ENCODE measurements around the gene MRPL20.
"Not testable (repeated sequence)": the region's sequence is repeated elsewhere in the genome, so short reads cannot be mapped to it uniquely, and the experiment has no call there.

MRPL20 gene

GRCh38 chr1:1407636-1408318 is 684 bp upstream of the MRPL20 start:
- H2AFZ ChIP-seq, result no peak overlapping the region
- no peaks in the 10 kb centered on the region for H3K9me3 ChIP-seq (ENCODE audit: control insufficient read depth, low read length)
- TF ChIP-seq CTCF (IDR thresholded peaks at IDR 0.05), result no peak
- H3K4me1 ChIP-seq, result peaks cover 3% of the 10 kb centered on the region
- no peaks in the 10 kb centered on the region for H3K36me3 ChIP-seq (ENCODE audit: control insufficient read depth, insufficient read depth, low read length)
- peak overlapping the region; percentile 92 for H3K4me3 ChIP-seq (ENCODE audit: low read depth, low read length)
- H3K27me3 ChIP-seq (ENCODE audit: control insufficient read depth, insufficient read depth, low read length), result no peaks in the 10 kb centered on the region
- H3K27ac ChIP-seq, result peak overlapping the region; percentile 77
- peak overlapping the region; percentile 79 for H3K4me2 ChIP-seq (ENCODE audit: low read length)
- peaks cover 3% of the 10 kb centered on the region for H3K79me2 ChIP-seq
- no peak overlapping the region for H3K9ac ChIP-seq

DNA sequence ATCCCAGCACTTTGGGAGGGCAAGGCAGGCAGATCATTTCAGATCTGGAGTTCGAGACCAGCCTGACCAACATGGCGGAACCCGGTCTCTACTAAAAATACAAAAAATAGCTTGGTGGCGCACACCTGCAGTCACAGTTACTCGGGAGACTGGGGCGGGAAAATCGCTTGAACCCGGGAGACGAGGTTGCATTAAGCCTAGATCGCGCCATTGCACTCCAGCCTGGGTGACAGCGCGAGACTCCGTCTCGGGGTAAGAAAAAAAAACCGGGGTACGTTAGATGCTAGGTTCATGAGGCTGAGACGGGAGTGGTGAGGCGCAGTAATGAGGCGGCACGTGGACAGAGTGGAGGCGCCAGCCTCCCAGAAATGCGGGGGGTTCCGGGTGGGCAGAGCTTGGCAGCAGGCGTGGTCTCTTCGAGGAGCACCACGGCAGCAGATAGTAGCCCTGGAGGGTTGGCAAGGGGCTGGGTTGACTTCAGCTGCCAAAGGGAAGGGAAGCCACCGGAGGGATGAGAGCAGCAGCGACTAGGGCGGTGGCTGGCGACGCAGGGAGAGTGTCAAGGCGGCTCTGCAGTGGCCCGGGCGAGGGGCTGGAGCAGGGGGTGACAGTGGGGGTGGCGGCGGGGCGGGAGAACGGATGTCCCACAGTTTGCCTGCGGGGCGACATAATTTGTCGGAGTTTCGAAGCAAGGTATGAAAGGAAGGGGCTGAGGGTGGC is 832 bp downstream of the MRPL20 start:
- Histone ChIP-seq H3K4me1 (peaks cover 3% of the 10 kb centered on the region), H3K27me3 (ENCODE audit: control insufficient read depth, insufficient read depth, low read length) (no peaks in the 10 kb centered on the region), H3K36me3 (ENCODE audit: control insufficient read depth, insufficient read depth, low read length) (no peaks in the 10 kb centered on the region), H3K9me3 (ENCODE audit: control insufficient read depth, low read length) (no peaks in the 10 kb centered on the region), H3K79me2 (peaks cover 3% of the 10 kb centered on the region), H3K4me2 (ENCODE audit: low read length) (peak overlapping the region; percentile 79), H3K9ac (no peak overlapping the region), H2AFZ (peak overlapping the region; percentile 79), H3K4me3 (ENCODE audit: low read depth, low read length) (peak overlapping the region; percentile 92), H3K27ac (peak overlapping the region; percentile 77)
- TF ChIP-seq CTCF (IDR thresholded peaks at IDR 0.05), result no peak

DNA sequence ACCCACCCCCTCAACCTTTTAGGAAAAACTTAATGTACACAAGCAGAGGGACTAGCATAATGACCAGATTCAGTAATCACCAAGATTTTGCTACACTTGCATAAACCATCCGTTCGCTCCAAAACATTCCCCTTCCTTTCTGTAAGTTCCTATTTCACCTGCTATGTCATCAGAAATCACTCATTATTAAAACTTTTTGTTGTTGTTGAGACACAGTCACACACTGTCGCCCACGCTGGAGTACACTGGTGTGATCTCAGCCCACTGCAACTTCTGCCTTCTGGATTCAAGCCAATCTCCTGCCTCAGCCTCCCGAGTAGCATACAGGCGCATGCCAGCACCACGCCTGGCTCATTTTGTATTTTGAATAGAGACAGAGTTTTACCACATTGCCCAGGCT is 3.4 kb downstream of the MRPL20 start:
- peaks cover 3% of the 10 kb centered on the region for H3K4me1 ChIP-seq
- H3K4me3 ChIP-seq (ENCODE audit: low read depth, low read length), result no peak overlapping the region
- no peaks in the 10 kb centered on the region for H3K27me3 ChIP-seq (ENCODE audit: control insufficient read depth, insufficient read depth, low read length)
- no peaks in the 10 kb centered on the region for H3K36me3 ChIP-seq (ENCODE audit: control insufficient read depth, insufficient read depth, low read length)
- no peak overlapping the region for H3K27ac ChIP-seq
- no peak overlapping the region for H3K4me2 ChIP-seq (ENCODE audit: low read length)
- H3K9ac ChIP-seq, result no peak overlapping the region
- no peak overlapping the region for H2AFZ ChIP-seq
- TF ChIP-seq CTCF (IDR thresholded peaks at IDR 0.05), result no peak
- no peaks in the 10 kb centered on the region for H3K9me3 ChIP-seq (ENCODE audit: control insufficient read depth, low read length)
- H3K79me2 ChIP-seq, result peaks cover 3% of the 10 kb centered on the region

DNA sequence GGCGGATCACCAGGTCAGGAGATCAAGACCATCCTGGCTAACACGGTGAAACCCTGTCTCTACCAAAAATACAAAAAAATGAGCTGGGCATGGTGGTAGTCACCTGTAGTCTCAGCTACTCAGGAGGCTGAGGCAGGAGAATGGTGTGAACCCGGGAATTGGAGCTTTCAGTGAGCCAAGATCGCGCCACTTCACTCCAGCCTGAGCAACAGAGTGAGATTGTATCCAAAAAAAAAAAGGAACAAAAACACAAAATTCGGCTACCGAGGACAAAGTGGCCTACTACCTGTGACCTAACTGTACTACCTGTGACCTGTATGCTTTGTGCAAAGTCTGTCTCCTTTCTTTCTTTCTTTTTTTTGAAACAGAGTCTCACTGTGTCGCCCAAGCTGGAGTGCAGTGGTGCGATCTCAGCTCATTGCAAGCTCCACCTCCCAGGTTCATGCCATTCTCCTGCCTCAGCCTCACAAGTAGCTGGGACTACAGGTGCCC is 4.1 kb downstream of the MRPL20 start:
- not testable (repeated sequence) for H3K4me1 ChIP-seq; H3K27me3 ChIP-seq (ENCODE audit: control insufficient read depth, insufficient read depth, low read length); H3K9me3 ChIP-seq (ENCODE audit: control insufficient read depth, low read length); H3K36me3 ChIP-seq (ENCODE audit: control insufficient read depth, insufficient read depth, low read length); H3K4me3 ChIP-seq (ENCODE audit: low read depth, low read length); H2AFZ ChIP-seq; H3K79me2 ChIP-seq; H3K4me2 ChIP-seq (ENCODE audit: low read length); H3K27ac ChIP-seq; H3K9ac ChIP-seq

DNA sequence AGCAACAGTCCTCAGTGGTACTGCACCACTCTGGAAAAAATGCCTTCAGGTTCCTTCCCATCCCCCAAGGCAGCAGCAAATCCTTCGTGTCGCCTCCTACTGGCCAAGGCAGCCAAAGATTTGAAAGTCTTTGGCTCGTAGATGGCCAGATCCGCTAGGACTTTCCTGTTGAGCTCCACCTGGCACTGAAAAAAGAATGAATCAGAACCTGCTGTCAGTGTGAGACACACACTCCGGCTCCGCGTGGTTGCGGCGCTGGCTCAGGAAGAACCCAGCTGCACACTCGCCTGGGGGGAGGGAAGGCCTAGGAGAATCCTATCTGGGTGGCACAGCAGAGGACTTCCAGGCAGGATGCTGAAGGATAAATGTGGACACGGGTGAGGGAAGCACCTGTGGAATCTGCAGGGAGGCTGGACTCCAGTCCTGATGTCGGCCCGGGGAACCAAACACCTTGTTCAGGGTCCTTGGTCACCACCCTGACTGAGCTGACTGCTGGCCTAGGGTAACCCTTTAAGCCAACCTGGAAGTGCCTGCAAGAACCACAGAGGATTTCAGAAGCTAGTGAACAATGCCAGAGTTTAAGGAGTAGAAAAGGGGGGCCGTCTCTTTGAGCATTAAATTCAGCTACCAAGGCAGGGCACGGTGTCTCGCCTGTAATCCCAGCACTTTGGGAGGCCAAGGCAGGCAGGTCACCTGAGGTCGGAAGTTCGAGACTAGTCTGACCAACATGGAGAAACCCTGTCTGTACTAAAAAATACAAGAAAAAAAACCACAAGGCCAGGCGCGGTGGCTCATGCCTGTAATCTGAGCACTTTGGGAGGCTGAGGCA is 4.8 kb downstream of the MRPL20 start:
- Histone ChIP-seq H3K36me3 (ENCODE audit: control insufficient read depth, insufficient read depth, low read length) (no peaks in the 10 kb centered on the region), H3K79me2 (peaks cover 10% of the 10 kb centered on the region), H3K4me2 (ENCODE audit: low read length) (no peak overlapping the region), H3K27me3 (ENCODE audit: control insufficient read depth, insufficient read depth, low read length) (no peaks in the 10 kb centered on the region), H2AFZ (no peak overlapping the region), H3K9me3 (ENCODE audit: control insufficient read depth, low read length) (no peaks in the 10 kb centered on the region), H3K4me1 (peaks cover 3% of the 10 kb centered on the region), H3K9ac (no peak overlapping the region), H3K27ac (no peak overlapping the region), H3K4me3 (ENCODE audit: low read depth, low read length) (no peak overlapping the region)
- peak; percentile 29 for TF ChIP-seq CTCF (IDR thresholded peaks at IDR 0.05)
